Retina (tissue), 1 donor: ENCODE results near the gene RCN2.
A peak's percentile ranks its signal among the peaks of the same experiment; 100 is the strongest.

Source experiments
- DNase-seq: peaks from one replicate; pipeline ENCODE4 v3.0.0-alpha.2; 2016

Gene RCN2

DNA sequence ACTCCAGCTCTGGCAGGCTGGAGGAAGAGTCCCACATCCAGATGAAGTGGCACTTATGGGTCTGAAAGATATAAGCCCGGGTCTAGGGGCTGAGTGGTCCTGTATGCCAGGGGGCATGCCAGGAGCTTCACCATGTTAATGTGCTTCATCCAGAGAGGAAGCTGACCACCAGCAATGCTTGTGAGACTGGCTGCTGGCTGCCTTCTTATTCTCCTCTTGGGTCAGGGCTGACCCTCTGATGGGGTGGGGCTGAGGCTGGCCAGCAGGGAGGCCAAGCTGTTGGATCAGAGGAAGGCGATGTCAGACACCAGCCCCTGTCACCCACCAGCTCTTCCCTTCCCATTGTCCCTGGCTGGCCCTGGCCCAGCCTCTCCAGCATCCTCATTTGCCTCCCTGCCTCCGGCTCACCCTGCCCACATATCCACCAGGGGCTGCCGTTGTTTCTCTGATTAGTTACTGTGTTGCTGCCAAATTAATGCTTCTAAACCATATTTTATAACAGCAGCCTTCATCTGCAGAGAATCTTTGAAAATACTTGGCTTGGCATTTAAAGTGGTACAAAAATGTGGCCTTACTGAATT lies 43.0 kb downstream of the RCN2 start:
- DNase-seq = no peak

DNA sequence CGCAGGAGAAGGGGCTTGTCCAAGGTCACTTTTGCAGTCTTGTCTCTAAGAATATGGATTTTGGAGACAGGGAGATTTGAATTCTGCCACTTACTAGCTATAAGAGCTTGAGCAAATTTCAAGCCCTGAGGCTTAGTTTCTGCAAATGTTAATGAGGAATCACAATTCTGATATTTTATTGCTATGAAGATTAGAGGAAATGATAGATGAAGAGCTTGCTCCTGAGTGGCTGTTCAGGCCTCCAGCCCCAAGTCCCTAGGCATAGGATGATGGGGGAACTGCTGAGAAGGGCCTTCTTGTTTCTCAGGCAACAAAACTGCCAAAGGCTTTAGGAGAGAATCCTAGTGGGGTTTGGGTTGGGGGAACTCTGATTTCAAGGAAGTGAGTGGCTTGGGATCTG lies 44.6 kb downstream of the RCN2 start:
- no peak for DNase-seq

DNA sequence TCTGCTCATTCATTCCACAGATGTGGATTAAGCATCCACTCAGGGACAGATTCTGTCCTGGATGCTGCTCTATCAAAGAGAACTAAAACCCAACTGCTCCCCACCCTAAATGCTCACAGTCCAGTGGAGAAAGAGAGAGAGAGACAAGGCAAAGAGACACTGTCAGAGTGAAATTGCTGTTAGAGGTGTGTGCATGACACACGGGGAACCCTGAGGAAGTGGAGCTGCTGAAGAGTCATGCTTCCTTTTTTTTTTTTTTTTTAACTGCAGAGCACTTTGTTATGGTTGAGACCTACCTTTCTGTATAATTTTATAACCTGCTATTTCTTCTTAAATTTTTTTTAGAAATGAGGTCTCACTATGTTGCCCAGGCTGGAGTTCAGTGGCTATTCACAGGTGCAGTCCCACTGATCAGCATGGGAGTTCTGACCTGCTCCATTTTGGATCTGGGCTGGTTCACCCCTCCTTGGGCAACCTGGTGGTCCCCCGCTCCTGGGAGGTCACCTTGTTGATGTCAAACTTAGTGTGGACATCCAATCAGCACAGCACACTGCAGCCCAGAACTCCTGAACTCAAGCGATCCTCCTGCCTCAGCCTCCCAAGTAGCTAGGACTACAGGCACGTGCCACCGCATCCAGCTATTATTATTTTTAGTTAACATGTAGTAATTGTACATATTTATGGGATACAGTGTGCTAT lies 45.2 kb downstream of the RCN2 start:
- DNase-seq = no peak

DNA sequence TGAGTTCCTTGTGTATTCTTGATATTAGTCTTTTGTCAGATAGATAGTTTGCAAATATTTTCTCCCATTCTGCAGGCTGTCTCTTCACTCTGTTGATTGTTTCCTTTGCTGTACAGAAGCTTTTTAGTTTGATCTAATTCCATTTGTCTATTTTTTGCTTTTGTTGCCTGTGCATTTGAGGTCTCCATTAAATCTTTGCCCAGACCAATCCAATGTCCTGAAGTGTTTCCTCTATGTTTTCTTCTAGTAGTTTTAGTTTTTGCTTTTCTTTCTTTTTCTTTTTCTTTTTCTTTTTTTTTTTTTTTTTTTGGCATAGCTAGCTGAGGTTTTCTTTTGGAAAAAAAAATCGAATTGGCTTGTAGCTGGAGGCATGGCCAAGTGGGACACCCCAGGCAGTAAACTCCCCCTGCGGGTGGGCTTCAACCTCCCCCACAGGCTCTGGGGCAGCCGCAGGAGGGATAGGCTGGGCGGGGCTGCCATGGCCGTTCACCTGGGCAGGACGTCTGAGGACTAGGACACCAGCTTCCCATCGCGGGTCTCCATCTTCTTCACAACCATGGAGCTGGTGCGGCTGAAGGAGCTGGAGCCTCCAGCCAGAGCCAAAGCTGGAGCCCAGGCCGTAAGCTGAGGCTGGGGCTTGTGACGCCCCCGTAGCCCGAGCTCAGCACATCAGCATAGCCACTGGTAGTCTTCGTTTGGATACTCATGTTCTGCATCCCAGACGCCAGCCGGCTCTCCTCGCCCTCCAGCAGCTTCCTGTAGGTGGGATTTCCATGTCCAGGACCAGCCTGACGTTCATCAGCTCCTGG lies 47.2 kb downstream of the RCN2 start:
- DNase-seq = no peak

DNA sequence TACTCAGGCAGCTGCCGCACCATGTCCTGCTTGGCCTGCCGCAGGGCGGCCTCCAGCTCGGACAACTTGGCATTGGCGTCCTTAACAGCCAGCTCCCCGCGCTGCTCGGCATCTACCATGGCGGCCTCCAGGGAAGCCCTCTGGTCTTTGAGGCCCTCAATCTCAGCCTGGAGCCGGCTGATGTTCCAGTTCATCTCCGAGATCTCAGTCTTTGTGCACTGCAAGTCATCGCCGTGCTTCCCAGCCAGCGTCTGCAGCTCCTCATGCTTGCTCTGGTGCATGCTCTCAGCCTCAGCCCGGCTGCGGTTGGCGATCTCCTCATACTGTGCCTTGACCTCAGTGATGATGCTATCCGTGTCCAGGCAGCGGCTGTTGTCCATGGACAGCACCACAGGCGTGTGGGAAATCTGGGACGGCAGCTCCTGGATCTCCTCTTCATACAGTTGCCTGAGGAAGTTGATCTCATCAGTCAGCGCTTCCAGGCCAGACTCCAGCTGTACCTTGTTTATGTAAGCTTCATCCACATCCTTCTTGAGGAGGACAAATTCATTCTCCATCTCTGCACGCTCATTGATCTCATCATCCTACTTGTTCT lies 47.9 kb downstream of the RCN2 start:
- no peak for DNase-seq

DNA sequence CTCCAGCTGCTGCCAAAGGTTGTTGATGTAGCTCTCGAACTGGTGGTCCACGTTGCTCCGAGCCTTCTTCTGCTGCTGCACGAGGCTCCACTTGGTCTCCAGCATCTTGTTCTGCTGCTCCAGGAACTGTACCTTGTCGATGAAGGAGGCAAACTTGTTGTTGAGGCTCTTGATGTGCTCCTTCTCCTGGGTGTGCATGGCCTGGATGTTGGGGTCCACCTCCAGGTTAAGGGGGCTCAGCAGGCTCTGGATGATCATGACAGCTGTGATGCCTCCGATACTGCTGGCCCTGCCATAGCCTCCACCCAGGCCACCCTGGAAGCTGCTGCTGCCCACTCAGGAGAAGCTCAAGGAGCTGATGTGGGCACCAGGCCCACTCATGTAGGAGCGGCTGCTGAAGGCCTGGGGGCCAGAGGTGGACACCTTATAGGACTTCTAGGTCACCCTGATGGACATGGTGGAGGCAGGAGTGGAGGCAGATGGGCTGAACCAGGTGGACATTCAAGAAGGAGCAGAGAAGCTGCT lies 48.5 kb downstream of the RCN2 start:
- DNase-seq = no peak

DNA sequence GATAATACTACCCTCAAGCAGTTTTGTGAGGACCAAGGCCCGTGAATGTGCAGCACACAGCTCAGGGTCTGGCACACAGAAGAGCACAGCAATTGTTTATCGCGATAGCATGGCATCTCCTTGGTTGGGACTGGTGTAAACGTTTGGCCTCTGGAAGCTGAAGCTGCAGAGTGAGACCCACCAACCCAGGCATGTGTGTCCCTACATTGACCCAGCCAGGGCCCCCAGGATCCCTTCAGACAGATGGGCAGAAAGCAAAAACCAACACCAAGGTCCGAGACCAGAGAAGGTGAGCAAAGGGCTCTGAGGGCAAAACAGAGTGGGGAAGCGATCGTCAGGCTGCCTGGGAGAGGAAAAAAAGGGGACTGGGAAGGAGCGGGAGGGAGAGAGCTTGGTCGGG lies 50.8 kb downstream of the RCN2 start:
- DNase-seq = no peak

DNA sequence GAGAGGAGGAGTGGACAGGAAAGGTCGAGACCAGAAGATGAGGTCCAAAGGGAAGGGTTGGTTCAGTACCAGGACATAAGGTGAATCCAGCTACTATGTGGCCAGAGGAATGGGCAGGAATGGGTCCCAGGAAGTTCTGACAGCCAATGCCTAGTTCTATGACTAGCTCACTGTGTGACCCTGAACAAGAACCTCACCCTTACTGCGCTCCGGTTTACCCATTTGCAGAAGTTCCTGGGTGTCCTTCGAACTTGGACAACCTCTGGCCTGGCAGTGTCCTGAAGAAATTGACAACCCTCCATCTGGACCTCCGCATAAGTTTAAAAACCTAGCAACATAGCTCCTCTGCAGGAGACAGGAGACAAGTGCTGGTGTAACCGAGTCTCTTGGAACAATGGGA lies 51.2 kb downstream of the RCN2 start:
- DNase-seq = no peak

DNA sequence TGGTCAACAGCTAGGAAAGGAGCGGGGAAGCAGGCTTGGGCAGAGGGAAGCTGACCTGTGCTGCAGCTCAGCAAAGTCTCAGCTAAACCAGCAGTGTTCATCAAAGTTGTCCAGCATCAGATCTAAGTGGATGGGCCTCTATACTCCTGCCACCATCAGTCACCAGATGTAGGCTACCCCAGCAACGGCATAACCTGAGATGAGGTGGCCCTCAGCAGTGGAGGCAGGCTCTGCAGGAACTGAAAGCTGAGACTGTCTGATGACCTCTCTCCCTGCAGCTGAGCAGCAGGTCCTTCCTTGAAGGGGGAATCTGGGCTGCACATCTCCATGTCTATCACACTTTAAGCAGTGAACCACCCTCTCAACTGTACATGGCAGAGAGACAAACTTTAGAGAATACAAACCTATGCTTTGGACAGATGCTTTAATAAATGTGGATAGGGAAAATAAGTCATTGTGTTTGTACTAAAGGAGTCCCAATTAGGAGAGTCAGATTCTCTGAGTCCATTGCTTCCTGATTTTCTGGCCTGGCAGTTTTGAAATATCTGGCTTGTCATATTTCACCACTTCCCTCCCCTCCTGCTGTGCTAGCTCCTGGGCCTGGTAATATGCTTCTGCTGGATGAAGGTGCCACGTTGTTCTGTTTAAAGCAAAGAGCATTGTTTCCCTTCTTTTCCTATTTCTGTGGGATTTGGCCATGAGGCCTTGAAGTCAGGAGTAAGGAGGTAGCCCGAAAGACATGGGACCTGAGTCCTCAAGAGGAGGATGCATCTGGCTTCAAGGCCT lies 52.2 kb downstream of the RCN2 start:
- peak; percentile 39 for DNase-seq

DNA sequence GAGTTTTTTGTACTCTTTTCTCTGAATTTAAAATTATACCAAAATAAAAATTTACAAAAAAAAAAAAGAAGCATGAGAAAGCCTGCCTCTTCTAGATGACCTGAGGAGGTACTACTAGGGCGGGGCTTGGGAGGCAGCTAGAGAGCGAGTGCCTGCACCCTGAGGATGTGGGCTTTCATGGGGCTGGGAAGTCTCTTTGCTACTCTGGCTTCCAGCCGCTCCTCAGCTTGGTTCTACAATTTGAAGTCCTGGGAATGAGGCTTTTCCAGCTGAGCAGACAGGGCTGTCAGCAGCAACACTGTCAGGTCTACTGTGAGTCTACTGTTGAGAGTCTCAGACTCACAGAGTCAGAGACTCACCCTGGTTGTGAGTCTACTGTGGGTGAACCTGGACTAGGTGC lies 55.2 kb downstream of the RCN2 start:
- no peak for DNase-seq

DNA sequence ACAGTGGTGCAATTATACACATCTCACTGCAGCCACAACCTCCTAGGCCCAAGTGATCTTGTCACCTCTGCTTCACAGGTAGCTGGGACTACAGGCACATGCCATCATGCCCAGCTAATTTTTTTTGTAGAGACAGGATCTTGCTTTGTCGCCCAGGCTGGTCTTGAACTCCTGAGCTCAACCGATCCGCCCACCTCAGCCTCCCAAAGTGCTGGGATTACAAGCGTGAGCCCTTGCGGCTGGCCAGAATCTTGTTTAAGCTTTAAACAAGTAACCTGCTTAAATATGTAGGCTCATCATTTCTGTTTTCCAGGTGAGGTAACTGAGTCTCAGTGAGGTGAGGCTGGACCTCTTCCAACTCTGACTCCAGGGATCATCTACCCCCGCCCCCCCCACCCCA lies 55.7 kb downstream of the RCN2 start:
- DNase-seq = no peak

DNA sequence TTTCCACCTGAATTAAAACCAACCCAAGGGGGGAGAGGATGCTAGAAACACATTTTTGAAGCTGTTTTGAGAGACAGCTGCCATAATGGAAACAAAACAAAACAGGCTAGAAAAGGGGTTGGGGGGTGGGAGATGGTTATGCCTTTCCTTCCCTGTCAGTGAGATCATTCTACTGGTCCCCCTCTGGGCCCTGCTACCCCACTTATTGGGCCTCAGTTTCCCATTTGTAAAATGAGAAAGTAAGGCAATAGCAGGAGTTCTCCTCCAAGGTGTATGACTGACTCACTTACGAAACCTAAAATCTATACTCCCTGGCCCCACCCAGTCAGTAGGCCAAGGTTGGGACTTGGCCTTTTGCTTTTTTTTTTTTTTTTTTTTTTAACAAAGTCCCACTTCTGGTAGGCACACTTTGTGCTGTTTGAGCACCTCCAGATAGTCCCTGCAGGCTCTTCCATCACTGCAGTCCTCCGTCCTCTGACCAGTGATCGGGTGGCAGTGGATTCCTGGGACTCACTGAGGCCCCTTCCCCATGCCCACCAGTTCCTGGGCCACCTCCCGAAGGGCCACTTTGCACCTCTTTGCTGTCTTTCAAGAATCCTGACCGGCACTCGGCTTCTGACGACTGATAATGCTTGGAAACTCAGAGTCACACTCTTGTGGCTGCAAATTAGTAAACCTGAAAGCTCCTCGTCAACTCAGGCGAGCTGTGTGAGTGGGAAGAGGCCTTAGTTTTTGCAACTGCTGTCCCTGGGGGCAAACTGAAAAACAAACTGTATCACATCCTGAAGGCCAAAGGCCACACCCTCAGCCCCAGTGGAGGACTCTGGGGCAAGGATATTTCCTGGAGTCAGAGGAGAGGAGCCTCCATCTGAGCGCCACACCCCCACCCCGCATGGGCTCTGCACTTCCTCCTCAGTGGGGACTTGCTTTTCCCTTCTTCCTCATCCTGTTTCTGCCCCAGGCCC lies 56.6 kb downstream of the RCN2 start:
- DNase-seq = no peak

DNA sequence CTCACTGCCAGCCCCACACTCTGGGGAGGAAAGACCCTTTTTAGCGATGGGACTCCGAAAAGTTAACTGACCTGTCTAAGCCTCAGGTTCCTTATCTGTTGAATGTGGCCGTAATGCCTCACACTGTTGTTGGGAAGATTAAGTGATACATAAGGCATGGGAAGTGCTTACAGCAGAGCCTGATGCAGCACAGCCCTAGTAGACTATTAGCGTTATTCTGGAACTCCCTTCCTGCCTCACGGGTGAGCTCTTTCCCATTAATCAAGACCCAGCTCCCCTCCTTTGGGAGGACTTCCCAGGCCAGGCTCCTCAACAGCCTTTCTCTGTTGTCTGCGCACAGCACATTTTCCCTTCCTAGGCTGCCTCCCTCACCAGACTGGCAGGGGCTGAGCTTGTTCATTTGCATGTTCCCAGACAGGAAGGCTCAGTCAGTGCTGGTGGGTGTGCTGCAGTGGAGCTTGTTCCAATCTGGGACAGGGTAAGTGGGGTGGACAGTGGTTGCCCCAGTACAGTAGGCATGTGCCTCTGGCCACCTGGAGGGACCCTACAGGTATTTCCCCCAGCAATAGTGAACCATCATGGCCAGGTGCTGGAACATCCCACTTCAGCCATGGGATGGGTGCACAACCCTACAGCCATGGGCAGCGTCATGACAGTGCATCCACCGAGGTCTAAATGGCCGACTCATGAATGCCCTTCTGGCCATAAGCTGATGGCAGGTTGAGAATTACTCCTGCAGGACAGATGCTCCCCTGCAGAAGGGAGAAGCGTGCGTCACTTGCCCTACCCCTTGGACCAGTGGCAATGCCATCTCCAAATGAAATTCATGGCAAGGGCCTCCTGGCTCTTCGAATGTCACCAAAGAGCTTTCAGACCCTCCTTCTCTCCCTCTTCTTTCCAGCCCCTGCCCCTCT lies 57.6 kb downstream of the RCN2 start:
- no peak for DNase-seq

DNA sequence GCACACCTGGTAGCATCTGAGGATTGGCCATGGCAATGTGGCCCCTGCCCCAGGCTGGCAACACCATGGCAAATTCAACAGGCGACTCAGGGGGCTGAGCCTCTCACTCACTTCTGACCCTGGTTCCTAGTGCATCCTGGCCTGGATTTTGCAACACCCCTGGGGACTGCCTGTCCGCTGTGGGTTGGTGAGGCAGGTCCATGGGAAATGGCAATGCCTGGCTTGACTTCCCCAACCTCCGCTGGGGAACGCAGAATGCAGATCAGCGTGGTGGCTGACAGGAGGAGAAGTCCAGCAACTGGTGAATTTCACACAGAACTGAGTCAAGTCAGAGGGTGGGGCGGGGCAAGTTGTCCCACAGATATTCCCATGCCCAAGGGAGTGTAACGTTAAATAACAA lies 59.5 kb downstream of the RCN2 start:
- DNase-seq = peak; percentile 38

DNA sequence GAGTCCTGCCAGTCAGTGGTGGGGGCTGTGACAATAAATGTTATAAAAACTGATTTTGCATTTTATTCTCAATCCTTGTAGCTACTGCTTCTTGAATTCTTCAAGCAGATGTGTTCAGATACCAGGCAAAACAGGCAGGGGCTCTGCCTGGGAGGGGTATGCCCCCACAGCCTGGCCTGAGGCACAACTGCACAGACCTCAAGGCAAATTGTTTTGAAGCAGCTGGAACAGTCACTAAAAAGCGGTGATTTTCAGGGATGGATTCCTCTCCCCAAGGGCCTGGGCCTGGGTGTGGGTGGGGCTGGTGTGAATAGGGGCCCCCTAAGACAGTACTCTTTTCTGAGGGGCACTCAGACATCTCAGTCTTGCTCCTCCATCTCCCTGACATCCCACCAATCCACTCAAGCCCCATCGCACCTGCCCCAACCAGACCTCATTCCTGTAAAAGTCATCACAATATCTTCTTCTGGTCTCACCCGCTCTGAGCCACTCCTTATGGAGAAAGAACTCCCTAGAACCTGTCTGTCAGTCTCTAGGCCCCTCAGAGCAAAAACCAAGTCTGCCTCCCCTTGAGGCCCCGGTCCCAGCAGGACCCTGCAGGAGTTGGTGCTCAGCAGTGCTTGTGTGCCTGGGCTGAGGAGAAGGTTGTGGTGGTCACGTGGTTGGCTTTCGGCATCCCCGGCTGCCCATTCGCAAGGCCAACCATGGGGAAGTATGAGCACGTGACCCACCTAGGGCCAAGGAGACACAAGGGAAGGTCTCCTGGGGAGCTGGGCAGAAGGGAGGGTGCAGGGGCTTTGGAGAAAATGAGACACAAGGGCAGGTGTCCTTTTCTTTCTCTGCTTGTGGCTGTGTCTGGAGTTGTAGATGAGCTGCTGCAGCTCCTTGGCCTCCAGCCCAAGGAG lies 60.4 kb downstream of the RCN2 start:
- DNase-seq = no peak

DNA sequence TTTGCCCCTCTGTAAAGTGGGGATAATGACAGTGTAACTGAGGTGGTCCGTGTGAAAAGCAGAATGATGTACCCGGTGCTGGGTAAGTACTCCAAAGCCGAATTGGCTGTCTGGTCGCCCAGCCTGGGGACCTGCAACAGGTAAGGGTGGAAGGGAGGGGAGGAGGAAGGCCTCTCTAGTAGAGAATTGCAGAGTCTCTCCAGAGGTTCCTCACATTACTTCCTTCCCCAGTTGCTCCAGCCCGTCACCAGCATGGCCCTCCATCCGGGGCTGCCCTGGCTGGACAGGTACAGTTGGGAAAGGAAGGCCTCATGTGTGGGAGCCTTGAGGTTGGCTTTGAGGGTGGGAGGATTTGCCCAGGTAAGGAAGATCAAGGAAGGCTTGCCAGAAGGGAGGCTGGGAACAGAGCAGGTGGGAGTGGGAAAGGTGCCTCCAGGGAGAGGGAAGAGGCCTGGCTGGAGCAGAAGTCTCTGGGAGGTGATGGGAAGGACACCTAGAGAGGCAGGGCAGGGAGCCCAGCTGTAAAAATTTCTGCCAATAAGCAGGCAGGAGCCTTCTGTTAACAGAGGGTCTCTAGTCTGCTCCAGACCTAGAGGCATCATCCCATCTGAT lies 61.7 kb downstream of the RCN2 start:
- DNase-seq = no peak

DNA sequence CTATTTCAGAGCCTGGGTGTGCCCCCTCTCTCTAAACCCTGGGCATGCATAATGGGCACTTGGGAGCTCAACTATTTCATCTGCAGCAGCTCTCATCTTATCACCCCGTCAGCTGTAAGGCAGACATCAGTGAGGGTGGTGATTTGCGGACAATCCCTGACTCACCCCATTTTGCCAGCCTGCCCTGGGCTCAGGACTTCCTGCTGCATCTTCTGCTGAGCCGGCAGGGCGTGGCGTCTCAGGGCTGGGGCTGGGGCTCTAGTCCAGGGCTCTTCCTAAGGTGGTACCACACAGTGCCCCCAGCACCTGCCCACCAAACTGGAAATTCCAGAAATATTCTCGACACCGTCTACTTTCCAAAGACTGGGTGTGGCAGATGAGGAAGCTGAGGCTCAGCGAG lies 62.5 kb downstream of the RCN2 start:
- no peak for DNase-seq

DNA sequence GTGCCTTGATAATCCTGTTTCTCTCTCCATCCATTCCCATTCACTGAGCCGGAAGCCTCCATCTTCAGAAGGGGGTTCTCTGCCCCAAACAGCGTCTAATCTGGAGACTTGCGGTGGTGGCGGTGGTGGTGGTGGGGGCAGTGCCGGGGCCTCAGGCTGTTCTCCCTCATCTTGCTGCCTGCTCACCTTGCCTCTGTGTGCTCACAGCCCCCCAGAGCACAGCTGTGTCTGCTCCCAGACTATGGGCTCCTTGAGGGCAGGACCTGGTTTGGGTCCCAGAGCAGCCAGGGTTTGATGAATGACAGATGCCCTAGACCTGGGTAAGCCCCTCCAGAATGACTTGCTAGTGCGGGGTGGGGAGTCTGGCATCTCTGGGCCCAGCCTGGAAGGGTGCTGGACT lies 62.9 kb downstream of the RCN2 start:
- DNase-seq = no peak
